GM21786 (cell line): Measurements from ENCODE around the gene STRN.
"Not testable (repeated sequence)": the region's sequence is repeated elsewhere in the genome, so short reads cannot be mapped to it uniquely, and the experiment has no call there.

Experiments
- ATAC-seq: cut with Tn5 transposase; IDR thresholded peaks from one replicate; pipeline ENCODE4 v1.9.1; 2021; ENCODE audit not compliant: unreplicated experiment

The STRN gene

DNA sequence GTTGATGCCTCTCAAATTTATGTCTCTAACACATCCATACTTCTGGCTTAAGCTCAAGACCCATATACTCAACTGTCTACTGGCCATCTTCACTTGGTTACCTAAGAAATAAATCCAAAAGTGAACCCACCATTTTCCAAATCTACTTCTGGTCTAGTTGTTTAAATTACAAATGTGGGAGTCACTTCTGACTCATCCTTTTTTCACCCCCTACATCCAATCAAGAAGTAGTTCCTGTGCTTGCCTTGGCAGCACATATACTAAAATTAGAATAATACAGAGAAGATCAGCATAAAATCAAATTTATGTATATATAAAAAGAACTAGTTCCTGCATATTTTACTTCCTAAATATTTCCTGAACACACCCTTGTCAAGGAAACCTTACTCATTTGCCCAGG lies 53.6 kb downstream of the STRN start:
- no peak for ATAC-seq

DNA sequence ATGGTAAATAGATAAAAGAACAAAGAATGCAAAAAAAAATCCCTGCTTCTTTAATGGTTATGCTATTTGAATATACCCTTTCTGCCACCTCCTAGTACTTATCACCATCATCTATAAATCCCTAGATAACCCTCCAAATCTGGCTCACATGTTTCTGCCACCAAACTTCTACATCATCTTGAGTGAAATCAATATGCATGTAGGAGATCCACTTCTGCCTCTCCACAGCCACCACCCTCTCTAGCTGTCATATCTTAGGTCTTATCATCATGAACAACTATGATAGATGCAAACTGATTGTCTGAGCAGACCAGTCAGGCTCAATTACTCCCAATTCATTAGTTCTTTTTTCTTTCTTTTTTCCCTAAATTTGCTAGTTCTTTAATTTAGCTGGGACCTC lies 55.3 kb downstream of the STRN start:
- ATAC-seq, result no peak

DNA sequence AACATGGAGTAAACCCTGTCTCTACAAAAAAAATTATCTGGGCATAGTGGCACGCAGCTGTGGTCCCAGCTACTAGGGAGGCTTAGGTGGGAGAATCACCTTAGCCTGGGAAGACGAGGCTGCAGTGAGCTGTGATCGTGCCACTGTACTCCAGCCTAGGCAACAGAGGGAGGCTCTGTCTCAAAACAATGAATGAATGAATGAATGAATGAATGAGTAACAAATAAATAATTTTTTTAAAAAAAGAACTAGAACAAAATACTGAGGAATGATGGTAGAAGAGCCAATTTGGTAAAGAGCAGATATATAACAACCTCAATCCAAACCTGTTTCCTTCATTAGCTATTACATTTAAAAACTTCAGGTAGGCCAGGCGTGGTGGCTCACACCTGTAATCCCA lies 60.1 kb downstream of the STRN start:
- ATAC-seq, result no peak

DNA sequence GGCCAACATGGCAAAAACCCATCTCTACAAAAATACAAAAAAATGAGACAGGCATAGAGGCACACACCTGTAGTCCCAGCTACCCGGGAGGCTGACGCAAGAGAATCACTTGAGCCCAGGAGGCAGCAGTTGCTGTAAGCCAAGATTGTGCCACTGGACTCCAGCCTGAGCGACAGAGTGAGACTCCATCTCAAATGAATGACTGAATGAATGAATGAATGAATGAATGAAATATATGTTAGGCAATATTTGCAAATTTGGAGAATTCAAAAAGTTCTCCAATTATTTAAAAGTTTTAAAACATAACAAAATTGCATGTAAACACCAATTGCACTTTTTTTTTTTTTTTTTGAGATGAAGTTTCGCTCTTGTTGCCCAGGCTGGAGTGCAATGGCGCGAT lies 61.7 kb downstream of the STRN start:
- no peak for ATAC-seq

DNA sequence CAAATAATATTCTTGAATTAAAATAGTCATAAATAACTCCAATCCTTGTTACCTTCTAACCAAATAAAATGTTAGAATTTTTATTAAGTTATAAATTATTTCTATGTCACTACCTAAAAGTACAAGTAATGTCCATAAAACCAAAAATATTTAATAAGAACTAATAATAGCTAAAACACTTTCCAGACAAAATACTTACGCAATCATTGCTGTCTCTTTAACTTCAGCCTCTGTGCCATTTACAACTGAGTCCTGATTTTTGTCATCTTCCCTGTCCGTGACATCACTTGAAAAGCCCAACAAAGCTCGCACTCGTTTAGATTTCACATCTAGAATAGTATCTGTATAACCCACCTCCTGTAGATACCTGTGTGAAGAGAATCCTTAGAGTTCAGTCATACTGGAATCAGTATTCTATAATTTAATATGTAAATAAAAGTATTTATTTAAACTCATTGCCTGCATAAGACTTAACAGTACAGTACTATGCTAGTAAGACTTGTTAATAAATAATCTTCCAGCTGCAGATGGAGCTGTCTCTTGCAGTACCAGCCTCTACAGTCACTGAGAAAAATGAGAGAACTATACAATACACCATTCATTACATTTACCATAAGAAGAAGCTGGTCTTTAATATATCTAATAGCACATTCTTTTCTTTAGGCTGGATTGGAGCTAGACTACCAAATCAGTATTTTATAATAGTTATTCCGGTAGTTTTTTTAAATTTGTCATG lies 63.8 kb downstream of the STRN start:
- ATAC-seq, result no peak

DNA sequence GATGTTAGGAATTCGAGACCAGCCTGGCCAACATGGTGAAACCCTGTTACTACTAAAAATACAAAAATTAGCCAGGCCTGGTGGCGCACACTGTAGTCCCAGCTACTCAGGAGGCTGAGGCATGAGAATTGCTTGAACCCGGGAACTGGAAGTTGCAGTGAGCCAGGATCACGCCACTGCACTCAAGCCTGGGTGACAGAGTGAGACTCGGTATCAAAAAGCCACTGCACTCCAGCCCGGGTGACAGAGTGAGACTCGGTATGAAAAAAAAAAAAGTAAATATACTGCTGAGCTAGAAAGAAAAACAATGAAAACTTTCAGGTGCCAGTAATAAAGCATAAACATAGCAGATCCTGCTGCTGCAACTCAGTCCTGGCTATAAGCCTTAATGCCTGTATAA lies 73.5 kb downstream of the STRN start:
- ATAC-seq, result no peak

DNA sequence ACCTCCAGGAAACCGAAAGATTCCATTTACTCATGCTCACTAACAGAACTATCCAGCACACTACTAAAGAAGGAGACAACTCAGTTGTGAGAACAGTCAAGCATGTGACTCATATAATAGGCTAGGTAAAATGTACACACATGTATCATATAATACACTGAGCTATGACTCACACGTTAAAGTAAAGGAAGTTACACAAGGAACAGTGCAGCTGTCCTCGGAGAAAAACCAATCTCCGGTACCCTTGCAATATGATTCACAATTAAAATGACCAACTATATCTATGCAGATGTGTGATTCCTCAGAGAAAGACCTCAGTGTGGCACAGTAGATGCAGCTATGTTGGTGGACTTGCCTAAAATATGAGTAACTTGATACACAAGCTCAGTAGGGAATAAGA lies 76.5 kb downstream of the STRN start:
- no peak for ATAC-seq

DNA sequence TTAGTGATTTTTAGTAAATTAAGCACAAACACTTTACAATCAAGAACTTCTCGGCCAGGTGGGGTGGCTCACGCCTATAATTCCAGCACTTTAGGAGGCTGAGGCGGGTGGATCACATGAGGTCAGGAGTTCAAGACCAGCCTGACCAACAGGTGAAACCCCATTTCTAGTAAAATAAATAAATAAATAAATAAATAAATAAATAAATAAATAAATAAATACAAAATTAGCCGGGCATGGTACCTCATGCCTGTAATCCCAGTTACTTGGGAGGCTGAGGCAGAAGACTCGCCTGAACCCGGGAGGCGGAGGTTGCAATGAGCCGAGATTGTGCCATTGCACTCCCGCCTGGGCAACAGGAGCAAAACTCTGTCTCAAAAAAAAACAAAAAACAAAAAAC lies 79.2 kb downstream of the STRN start:
- not testable (repeated sequence) for ATAC-seq

DNA sequence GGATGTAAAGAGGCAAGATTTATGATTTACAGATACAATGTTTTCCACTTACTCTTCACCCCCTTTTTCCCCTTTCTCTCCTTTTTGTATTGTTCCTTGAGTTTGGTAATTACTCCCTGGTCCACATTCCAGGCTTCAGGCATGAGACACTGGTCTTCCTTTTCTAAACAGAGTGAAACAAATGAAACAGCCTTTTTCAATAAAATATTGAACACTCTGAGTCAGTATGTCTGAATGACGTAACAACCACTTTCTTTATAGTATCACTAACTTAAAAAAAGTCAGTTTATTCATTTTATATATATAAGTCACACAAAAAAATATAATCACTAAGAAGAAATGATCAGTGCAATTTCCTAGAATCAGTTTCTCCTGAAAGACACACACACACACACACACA lies 79.7 kb downstream of the STRN start:
- ATAC-seq, result no peak

DNA sequence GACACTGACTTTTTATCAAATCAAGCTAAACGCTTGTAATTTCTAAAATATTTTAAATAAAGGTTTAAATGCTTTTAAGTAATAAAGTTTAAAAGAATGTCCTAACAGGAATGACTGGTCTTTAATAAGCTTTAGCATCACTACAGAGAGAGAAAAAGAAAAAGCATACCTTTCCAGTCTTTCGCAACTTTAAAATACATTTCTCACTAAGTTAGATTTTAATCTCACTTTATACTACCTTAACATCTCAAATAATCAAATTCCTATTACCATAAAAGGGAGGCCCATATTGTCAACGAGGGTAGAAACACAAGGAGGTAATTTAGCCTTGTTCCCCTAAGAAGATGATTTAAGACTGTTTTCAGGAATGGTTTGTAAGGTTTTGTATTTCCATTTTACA lies 80.7 kb downstream of the STRN start:
- ATAC-seq, result no peak

DNA sequence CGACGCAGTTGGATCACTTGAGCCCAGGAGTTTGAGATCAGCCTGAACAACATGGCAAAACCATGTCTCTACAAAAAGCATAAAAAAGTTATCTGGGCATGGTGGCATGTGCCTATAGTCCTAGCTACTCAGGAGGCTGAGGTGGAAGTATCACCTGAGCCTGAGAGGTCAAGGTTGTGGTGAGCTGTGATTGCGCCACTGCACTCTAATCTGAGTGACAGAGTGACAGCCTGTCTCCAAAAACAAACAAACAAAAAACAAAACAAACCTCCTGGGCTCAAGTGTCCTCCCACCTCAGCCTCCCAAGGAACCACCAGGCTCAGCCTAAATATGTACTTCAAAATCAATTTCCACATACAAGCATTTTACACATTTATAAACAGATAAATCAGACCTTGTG lies 83.8 kb downstream of the STRN start:
- ATAC-seq, result no peak

DNA sequence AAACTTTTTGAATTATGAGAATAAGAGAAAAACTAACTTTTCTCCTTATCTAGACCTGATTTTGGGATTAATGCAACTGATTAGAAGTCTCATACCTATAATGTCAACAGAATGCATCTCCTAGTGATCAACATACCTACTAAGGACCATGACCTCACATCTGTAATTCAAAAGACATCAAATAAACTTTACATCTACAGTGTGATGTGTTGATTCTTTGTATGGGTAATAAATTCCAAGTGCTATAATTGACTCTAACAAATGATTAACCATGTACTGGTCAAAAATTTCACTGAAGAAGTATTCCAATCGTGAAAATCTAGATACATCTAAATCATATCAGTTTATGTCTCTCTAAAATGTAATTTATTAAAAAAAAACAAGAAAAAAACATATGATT lies 84.5 kb downstream of the STRN start:
- no peak for ATAC-seq

DNA sequence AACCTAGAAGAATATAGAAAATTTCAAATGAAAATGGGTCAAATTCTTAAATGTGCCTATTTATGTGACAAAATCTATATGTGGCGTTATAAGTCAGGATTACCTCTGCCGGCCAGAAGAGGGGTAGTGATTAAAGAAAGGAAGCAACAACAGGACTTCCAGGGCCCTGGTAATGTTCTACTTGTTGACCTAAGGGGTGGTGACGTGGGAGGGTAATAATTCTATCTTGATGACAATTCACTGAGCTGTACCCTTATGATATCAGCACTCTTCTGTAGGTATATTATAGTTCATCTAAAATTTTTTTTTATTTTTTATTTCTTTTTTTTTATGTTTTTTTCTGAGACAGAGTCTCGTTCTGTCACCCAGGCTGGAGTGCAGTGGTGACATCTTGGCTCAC lies 87.9 kb downstream of the STRN start:
- ATAC-seq, result no peak

DNA sequence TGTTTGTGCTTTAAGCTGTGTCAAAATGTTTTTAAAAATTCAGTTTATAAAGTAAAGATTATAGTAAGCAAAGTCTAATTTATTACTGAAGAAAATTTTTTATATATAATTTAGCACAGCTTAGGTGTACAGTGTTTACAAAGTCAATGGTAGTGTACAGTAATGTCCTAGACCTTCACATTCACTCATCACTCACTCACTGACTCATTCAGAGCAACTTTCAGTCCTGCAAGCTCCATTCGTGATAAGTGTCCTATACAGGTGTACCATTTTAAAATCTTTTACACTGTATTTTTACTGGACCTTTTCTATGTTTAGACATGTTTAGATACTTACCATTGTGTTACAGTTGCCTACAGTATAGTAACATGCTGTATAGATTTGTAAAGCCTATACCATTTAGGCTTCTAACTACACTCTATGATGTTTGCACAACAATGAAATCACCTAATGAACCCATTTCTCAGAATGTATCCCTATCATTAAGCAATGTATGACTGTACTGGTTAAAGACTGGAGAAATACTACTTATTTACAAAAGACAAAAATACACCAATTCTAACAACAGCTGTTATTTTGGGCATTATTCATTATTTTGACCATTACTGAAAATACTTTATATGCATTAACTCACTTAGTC lies 95.1 kb downstream of the STRN start:
- no peak for ATAC-seq

DNA sequence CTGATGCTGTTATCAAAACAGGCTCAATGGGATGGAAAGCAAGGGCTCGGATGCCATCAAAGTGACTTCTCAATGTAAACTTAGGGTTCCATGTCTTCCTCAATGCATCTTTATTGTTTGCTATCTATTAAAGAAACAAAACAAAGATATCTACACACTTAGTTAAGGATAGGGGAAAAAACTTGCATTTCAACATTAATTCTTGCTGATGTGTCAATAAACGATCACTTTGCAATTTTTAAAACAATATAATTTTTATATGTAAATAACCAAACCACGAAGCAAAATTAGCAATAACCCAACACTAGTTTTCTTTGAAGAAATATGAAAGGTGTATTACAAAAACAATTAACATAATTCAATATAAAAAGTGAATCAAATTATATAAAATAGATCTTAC lies 96.7 kb downstream of the STRN start:
- ATAC-seq, result no peak

DNA sequence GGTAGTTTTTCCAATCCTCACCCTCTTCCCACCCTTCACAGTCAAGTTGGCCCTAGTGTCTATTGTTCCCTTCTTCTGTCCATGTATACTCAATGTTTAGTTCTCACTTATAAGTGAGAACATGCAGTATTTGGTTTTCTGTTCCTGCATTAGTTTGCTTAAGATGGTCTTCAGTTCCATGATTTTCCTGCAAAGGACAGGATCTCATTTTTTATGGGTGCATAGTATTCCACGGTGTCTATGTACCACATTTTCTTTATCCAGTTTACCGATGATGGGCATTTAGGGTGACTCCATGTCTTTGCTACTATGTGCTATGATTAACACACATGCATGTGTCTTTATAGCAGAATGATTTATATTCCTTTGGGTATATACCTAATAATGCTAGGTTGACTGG lies 104.4 kb downstream of the STRN start:
- no peak for ATAC-seq

DNA sequence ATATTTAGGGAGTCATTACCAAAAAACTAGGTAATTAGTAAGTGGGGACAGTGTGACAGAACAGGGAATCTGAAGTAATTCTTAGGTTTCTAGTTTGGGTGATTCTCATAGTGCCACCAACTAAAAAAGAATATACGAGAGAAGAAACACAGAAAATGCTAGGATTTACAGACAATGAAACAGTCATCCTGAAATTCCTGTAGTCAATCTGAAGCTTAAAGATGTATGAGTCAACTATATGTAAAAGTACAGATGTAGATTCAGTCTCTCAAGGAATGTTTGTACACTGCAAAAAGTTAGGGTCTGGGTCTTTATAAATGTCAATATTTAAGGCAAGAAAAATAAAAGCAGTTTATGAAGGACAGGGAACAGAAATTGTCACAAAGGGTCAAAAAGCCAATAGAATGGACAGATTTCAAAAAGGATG lies 107.0 kb downstream of the STRN start:
- no peak for ATAC-seq

DNA sequence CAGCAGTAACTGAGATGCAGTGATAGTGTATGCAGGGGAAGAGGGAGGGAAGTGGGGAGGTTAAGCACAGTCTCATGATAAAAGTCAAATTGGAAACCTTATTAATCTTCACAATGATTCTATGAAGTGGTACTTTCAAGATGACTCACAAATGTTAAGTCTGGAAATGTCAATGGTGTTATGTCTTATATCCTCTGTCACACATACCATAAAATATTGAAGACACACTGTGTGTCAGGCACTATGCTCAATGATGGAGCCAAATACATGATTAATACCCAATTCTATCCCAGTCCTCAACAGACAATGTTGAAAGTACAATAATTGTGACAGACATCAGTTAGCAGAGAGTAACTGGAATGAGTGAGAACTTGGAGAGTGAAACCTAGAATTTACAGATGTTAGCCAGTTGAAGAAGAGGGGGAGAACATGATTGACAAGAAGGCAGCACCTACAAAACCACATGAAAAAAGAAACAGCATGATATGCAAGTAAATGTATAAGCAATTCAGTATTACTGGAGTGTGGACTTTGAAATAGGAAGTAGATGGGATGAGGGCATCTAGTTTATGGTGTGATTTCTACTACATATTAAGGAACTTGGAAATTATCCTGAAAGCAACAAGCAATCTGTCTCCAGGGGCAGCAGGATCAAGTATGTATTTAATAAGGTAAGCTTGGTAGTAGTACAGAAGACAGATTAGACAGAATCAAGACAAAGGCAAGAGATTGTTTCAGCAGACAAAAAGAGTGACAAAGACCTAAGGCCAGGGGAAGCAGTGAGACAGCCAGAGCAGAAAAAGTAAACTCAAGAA lies 107.6 kb downstream of the STRN start:
- ATAC-seq, result peak; percentile 54

DNA sequence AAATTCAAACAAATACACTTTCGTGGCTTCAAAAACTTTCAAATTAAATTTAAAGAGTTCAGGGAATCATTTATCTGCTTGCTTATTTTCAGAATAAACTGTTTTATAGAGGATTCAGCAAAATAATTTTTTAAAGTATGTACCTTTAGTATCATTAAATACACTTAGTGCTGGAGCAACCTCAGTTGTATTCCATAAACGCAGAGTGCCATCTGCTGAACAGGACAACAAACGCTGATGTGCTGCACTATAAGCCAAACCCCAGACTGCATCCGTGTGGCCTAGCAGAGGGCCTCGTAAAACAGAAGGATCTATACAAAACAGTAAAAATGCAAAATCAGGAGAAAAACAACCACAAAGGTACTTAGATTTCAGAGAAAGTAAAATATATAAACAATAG lies 108.6 kb downstream of the STRN start:
- ATAC-seq, result no peak

DNA sequence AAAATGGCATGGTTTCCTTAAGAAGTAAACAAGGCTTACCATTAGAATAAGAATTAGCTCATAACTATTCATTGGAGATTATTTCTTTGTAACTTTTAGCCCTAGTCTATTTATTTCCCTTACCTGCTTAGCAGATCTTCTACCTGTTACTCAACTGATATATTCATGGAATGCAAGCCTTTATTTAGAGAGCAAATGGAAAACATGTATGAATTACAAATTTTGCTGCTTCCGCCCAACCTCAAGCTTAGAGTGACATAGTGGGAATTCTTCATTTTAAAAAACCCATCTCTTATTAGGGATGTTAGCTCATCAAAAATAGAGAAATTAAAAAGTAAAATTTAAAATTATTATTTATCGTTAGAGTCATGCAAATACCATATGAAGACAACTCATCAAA lies 110.9 kb downstream of the STRN start:
- ATAC-seq, result no peak

DNA sequence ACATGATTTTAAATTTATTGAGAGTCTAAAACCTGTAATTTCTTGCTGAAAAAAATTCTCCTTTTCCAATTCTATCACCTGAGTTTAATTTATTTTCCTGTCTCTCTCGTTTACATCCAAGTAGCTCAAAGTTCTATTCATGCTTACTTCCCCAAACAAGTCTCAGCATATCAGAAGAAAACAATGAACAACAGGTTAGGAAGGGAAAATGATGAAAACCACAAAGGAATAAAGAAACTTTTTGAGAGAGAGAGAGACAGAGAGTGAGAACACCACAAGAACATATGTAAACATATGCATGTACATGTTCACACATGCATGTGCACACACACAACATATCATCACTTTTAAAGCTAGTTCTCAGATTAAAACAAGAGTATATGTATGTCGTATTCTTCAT lies 112.1 kb downstream of the STRN start:
- no peak for ATAC-seq

DNA sequence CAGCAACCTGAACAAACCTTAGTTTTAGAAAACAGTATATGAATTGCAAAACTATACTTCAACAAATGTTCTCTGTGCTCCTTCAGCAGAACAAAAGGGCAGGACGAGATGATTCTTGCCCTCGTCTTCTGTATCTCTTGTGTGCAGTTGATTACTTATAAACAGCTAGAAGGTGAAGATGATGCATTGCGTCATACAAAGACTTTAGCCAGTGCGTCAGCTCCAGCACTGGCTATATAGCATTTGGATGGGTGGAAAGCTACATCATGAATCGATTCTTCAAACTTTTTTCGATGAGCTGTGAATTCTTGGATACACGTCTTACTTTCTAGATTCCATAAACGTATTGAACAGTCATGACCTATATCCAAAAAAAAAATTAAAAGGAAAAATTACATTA lies 117.1 kb downstream of the STRN start:
- ATAC-seq, result no peak
